Suprapubic skin (tissue), 4 donors: ENCODE measurements around the gene MMADHC. TPM values are rescaled to one million over a fixed set of nuclear protein-coding genes. Genes with fewer than 3 reads are reported as not detected.

ENCODE experiments used
- DNase-seq, 2 donors: peaks; one replicate each; pipeline ENCODE4 v3.0.0-alpha.2; 2019; ENCODE audit warnings: low spot score in 2 of 2
- H3K27ac ChIP-seq: fragments of 200-600 bp; sonication (generic); one replicate; pipeline ENCODE4 v1.5.1; 2019
- H3K27me3 ChIP-seq: fragments of 200-600 bp; sonication (generic); one replicate; pipeline ENCODE4 v1.5.1; 2019
- H3K36me3 ChIP-seq: fragments of 200-600 bp; sonication (generic); one replicate; pipeline ENCODE4 v1.5.1; 2019
- H3K4me1 ChIP-seq: fragments of 200-600 bp; sonication (generic); one replicate; pipeline ENCODE4 v1.5.1; 2019
- H3K4me3 ChIP-seq: fragments of 200-600 bp; sonication (generic); one replicate; pipeline ENCODE4 v1.5.1; 2019; ENCODE audit warnings: mild to moderate bottlenecking
- H3K9me3 ChIP-seq: fragments of 200-600 bp; sonication (generic); one replicate; pipeline ENCODE4 v1.5.1; 2019
- CTCF ChIP-seq, 2 donors: fragments of 200-600 bp in 1 of 2; fragments of 450-650 bp in 1 of 2; sonication (generic) in 1 of 2; IDR thresholded peaks; one replicate each; pipeline ENCODE4 v1.5.1; 2016 to 2019; ENCODE audit warnings: antibody characterized with exemption in 2 of 2, mild to moderate bottlenecking in 1 of 2, moderate library complexity in 1 of 2
- EP300 ChIP-seq: sonication (generic); formaldehyde crosslinking; IDR thresholded peaks from one replicate; pipeline ENCODE4 v1.6.1; 2017; ENCODE audit warnings: antibody characterized with exemption
- POLR2A ChIP-seq, 2 donors: fragments of 450-650 bp; IDR thresholded peaks; one replicate each; pipeline ENCODE4 v1.6.1; 2017; ENCODE audit warnings: antibody characterized with exemption in 2 of 2, mild to moderate bottlenecking in 2 of 2, moderate library complexity in 2 of 2
- POLR2AphosphoS5 ChIP-seq, 3 donors: sonication (generic); formaldehyde crosslinking; IDR thresholded peaks; one replicate each; pipeline ENCODE4 v1.6.1; 2017; ENCODE audit warnings: antibody characterized with exemption in 3 of 3
- WGBS: methylation state at CpG from one replicate; pipeline ENCODE4 v1.1.5; 2018; 5-methylcytosine and 5-hydroxymethylcytosine counted together
- total RNA-seq, 4 donors: library from RNA; depleted of rRNA; stranded (reverse); fragments of >200 nt; gene quantifications; one replicate each; pipeline ENCODE4 v1.1.0, GENCODE V29; 2016

Gene MMADHC
- total RNA-seq, 4 donors from 2014 or later, result 46.9 to 102 (median 81.5) TPM

DNA sequence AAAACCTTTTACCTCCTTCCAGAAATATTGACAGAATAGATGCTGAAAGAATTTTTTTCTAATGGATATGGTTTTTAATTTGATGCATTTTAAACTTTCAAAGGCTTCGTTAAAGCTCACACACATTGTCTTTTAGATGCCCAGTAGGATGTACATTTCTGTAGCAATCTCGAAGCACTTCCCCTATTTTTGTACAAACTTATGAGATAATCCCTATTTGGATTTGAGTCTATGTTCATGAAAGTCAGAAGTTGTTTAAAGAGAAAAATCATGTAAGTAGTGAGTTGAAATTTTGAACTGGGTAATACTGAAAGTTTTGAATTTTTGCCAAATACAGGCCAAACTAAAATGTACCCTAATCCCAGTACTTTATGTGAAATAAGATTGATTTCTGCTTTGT is 38.1 kb upstream of the MMADHC start:
- 85% methylated on average over 2 of the region's 2 CpGs for WGBS
- Histone ChIP-seq H3K27me3 (no peaks in the 10 kb centered on the region), H3K9me3 (no peaks in the 10 kb centered on the region), H3K27ac (no peak overlapping the region), H3K4me3 (no peak overlapping the region), H3K36me3 (no peaks in the 10 kb centered on the region), H3K4me1 (no peaks in the 10 kb centered on the region)
- DNase-seq, result no peak
- TF ChIP-seq POLR2A (IDR thresholded peaks at IDR 0.05) (no peak), CTCF (IDR thresholded peaks at IDR 0.05) (no peak), POLR2AphosphoS5 (IDR thresholded peaks at IDR 0.05) (no peak), EP300 (no peak)

DNA sequence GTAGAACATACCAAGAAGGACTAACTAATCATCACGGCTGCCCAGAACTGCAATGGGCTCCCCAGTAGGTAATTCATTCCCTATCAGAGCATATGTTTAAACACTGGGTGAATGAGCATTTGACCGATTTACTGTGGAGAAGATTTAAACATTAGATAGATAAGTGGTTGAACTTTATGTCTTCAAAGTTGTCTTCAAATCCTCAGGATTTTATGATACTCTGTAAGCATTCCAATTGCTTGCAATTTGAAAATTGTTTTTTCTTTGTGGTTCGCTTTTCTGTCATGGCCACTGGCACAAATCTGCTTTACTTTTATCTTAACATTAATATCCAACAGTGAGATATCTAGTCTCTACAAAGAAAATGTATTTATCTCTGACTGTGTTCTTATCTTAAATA is 37.7 kb upstream of the MMADHC start:
- Histone ChIP-seq H3K4me1 (no peaks in the 10 kb centered on the region), H3K9me3 (no peaks in the 10 kb centered on the region), H3K4me3 (no peak overlapping the region), H3K27me3 (no peaks in the 10 kb centered on the region), H3K36me3 (no peaks in the 10 kb centered on the region), H3K27ac (no peak overlapping the region)
- TF ChIP-seq POLR2A (IDR thresholded peaks at IDR 0.05) (no peak), CTCF (IDR thresholded peaks at IDR 0.05) (no peak), POLR2AphosphoS5 (IDR thresholded peaks at IDR 0.05) (no peak), EP300 (no peak)
- WGBS, result 95% methylated on average over 3 of the region's 3 CpGs
- no peak for DNase-seq

- no peaks in the 10 kb centered on the region for H3K27me3 ChIP-seq
- no peak overlapping the region for H3K4me3 ChIP-seq
- no peaks in the 10 kb centered on the region for H3K4me1 ChIP-seq
- 95% methylated on average over 1 of the region's 1 CpG for WGBS
- H3K36me3 ChIP-seq, result no peaks in the 10 kb centered on the region
- no peaks in the 10 kb centered on the region for H3K9me3 ChIP-seq
- no peak for DNase-seq
- TF ChIP-seq CTCF (IDR thresholded peaks at IDR 0.05), result no peak
- no peak for TF ChIP-seq EP300
- no peak for TF ChIP-seq POLR2A (IDR thresholded peaks at IDR 0.05)
- no peak for TF ChIP-seq POLR2AphosphoS5 (IDR thresholded peaks at IDR 0.05)
- H3K27ac ChIP-seq, result no peak overlapping the region
These were observed 34.8 kb upstream of the MMADHC start for GRCh38 chr2:149622343-149622742.

GRCh38 chr2:149617476-149617875 is 29.9 kb upstream of the MMADHC start:
- no peaks in the 10 kb centered on the region for H3K9me3 ChIP-seq
- peaks cover under 1% of the 10 kb centered on the region for H3K4me1 ChIP-seq
- H3K36me3 ChIP-seq, result no peaks in the 10 kb centered on the region
- no peak for DNase-seq
- TF ChIP-seq POLR2A (IDR thresholded peaks at IDR 0.05), result no peak
- TF ChIP-seq POLR2AphosphoS5 (IDR thresholded peaks at IDR 0.05), result no peak
- no peak for TF ChIP-seq CTCF (IDR thresholded peaks at IDR 0.05)
- no peak for TF ChIP-seq EP300
- no peak overlapping the region for H3K27ac ChIP-seq
- H3K4me3 ChIP-seq, result no peak overlapping the region
- no peaks in the 10 kb centered on the region for H3K27me3 ChIP-seq

GRCh38 chr2:149616681-149617456 is 29.3 kb upstream of the MMADHC start:
- Histone ChIP-seq H3K4me1 (peaks cover 7% of the 10 kb centered on the region), H3K36me3 (no peaks in the 10 kb centered on the region), H3K27ac (no peak overlapping the region), H3K9me3 (no peaks in the 10 kb centered on the region), H3K27me3 (no peaks in the 10 kb centered on the region), H3K4me3 (no peak overlapping the region)
- no peak for DNase-seq
- TF ChIP-seq EP300, result no peak
- no peak for TF ChIP-seq POLR2A (IDR thresholded peaks at IDR 0.05)
- TF ChIP-seq CTCF (IDR thresholded peaks at IDR 0.05), result no peak
- no peak for TF ChIP-seq POLR2AphosphoS5 (IDR thresholded peaks at IDR 0.05)
- 66% methylated on average over 3 of the region's 3 CpGs for WGBS
